Measurements from ENCODE around the gene NFAT5.
A peak's percentile ranks its signal among the peaks of the same experiment; 100 is the strongest.
"Not testable (repeated sequence)": the region's sequence is repeated elsewhere in the genome, so short reads cannot be mapped to it uniquely, and the experiment has no call there.

NFAT5 gene, protein sequence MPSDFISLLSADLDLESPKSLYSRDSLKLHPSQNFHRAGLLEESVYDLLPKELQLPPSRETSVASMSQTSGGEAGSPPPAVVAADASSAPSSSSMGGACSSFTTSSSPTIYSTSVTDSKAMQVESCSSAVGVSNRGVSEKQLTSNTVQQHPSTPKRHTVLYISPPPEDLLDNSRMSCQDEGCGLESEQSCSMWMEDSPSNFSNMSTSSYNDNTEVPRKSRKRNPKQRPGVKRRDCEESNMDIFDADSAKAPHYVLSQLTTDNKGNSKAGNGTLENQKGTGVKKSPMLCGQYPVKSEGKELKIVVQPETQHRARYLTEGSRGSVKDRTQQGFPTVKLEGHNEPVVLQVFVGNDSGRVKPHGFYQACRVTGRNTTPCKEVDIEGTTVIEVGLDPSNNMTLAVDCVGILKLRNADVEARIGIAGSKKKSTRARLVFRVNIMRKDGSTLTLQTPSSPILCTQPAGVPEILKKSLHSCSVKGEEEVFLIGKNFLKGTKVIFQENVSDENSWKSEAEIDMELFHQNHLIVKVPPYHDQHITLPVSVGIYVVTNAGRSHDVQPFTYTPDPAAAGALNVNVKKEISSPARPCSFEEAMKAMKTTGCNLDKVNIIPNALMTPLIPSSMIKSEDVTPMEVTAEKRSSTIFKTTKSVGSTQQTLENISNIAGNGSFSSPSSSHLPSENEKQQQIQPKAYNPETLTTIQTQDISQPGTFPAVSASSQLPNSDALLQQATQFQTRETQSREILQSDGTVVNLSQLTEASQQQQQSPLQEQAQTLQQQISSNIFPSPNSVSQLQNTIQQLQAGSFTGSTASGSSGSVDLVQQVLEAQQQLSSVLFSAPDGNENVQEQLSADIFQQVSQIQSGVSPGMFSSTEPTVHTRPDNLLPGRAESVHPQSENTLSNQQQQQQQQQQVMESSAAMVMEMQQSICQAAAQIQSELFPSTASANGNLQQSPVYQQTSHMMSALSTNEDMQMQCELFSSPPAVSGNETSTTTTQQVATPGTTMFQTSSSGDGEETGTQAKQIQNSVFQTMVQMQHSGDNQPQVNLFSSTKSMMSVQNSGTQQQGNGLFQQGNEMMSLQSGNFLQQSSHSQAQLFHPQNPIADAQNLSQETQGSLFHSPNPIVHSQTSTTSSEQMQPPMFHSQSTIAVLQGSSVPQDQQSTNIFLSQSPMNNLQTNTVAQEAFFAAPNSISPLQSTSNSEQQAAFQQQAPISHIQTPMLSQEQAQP (N-terminal part only)

GRCh38 chr16:69565671-69566239 lies at the start of gene NFAT5:
NFAT5 (plus strand) TSS chr16:69565966; CDS start chr16:69566302, 336 bp downstream.
- DNase-seq = peak; percentile 89

DNA sequence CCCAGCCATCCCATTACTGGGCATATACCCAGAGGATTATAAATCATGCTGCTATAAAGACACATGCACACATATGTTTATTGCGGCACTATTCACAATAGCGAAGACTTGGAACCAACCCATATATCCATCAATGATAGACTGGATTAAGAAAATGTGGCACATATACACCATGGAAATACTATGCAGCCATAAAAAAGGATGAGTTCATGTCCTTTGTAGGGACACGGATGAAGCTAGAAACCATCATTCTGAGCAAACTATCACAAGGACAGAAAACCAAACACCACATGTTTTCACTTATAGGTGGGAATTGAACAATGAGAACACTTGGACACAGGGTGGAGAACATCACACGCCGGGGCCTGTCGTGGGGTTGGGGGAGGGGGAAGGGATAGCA lies 47.9 kb upstream of the NFAT5 start:
- DNase-seq = not testable (repeated sequence)

- no peak for DNase-seq
Observed at GRCh38 chr16:69520413-69520799, 45.4 kb upstream of the NFAT5 start.

- DNase-seq = no peak
Observed at GRCh38 chr16:69520800-69521602, 44.8 kb upstream of the NFAT5 start.

DNA sequence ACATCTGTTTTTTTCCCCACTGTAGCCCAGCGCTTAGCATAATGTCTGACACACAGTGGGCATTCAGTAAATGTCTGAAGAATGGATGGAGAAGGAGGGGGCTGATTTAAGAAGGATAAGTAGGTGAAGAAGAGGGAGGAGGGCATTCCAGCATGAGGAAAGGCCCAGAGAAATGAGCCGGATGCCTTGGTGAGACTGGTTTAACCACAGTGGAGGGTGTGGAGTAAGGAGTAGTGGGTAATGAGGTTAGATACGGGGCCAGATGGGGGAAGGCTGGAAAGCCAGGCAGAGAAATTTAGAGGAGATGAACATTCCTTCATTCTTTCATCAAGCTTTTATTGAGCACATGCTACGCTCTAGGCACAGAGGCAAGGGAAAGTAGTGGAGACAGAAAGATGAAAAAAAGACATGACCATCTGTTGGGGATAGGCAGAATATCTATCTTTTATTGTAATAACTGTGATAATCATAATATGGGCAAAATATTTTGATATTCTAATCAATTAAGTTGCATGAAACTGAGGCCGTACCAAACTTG lies 43.7 kb upstream of the NFAT5 start:
- no peak for DNase-seq

- DNase-seq = no peak
Observed at GRCh38 chr16:69522732-69523404, 42.9 kb upstream of the NFAT5 start.

- DNase-seq = no peak
Observed at GRCh38 chr16:69523566-69524305, 42.0 kb upstream of the NFAT5 start.

GRCh38 chr16:69526831-69527655 lies 38.7 kb upstream of the NFAT5 start:
- DNase-seq = no peak

GRCh38 chr16:69531988-69532387 lies 33.8 kb upstream of the NFAT5 start:
- DNase-seq = no peak

DNA sequence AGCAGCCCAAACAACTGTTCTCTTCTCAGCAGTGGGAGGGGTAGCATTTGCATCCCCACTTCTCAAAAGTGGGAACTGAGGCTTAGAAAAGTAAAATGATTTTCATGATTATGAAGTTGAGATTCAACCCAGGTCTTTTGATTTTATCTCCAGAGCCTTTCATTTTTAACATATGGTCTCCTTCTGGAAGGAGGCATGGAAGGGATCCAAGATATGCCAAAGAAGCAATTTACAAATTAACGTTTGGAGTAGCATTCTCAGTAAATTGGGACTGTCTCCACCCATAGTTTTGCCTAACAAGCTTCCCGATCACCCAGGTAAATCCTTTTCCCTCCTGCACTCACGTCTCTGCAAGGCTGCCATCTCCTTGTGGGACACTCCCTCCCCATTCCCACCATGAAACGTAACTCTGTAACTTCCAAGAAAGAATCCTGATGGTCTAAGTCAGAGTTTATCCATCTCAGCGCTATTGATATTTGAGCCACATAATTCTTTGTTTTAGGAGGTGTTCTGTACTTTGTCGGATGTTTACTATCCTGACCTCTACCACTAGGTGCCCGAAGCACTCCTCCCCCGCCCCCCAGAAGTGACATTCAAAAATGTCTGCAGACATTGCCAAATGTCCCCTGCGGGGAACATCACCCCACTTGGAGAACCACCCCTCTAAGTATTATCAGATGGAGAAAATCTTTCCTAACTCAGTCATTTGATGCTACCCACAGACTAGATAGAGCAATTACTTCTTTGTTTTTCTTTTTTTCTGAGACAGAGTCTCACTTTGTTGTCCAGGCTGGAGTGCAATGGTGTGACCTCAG lies 32.9 kb upstream of the NFAT5 start:
- no peak for DNase-seq

- no peak for DNase-seq
Observed at GRCh38 chr16:69534720-69535119, 31.0 kb upstream of the NFAT5 start.

- no peak for DNase-seq
Observed at GRCh38 chr16:69535123-69536050, 30.4 kb upstream of the NFAT5 start.

DNA sequence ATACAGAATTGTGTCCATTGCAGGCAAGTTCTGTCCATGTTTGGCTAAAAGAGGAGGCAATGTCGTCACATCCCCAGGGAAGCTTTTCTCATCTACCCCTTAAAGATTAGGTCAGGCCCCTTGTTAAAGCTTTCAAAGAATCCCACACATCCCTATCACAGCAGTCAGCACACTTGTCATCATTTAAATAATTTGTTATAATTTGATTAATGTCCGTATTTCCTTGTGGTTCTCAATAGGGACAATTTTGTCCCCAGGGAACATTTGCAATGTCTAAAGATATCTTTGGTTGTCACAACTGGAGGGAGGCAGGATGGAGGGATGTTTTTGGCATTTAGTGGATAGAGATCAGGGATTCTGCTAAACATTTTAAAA lies 28.1 kb upstream of the NFAT5 start:
- no peak for DNase-seq

- no peak for DNase-seq
Observed at GRCh38 chr16:69538808-69539207, 27.0 kb upstream of the NFAT5 start.

DNA sequence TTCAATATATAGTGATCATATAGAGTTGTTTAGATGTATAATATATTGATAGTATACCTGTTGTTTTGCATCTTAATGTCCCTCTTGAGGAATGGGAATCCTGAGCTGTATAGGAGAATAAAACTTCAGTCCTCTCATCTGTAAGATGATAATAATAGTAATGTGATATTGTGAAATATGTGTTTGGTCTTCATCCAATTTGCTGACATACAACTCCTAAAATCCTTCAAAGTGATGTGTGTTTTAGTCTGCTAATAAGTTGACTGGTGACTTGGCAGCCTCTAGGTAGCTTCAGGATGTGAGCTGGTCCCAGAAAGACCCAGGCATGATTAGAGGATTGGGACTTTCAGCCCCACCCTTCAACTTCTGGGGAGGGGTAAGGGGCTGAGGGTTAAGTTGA lies 22.8 kb upstream of the NFAT5 start:
- DNase-seq = no peak

GRCh38 chr16:69544088-69544487 lies 21.7 kb upstream of the NFAT5 start:
- no peak for DNase-seq

DNA sequence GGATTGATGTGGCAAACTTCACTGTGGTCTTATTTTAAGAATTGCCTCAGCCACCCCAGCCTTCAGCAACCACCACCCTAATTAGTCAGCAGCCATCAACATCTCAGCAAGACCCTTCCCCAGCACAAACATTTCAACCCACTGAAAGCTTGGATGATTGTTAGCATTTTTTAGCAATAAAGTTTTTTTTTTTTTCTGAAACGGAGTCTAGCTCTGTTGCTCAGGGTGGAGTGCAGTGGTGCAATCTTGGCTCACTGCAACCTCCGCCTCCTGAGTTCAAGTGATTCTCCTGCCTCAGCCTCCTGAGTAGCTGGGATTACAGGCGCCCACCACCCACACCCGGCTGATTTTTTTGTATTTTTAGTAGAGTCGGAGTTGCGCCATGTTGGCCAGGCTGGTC lies 19.1 kb upstream of the NFAT5 start:
- DNase-seq = not testable (repeated sequence)

All from stimulated activated CD4-positive, alpha-beta T cell treated with anti-CD3 and anti-CD28 coated beads, Interleukin-4, amount 100 ng/mL, for 1 hour (primary cell).